Posterior vena cava (tissue), 2 donors: ENCODE results near the gene NDUFAF2. TPM values are rescaled to one million over a fixed set of nuclear protein-coding genes. Genes with fewer than 3 reads are reported as not detected.
"Not testable (repeated sequence)": the region's sequence is repeated elsewhere in the genome, so short reads cannot be mapped to it uniquely, and the experiment has no call there.

Experiments
- DNase-seq: peaks from one replicate; pipeline ENCODE4 v3.0.0-alpha.2; 2020; ENCODE audit warnings: low spot score
- intact Hi-C, 2 donors: fragments of 100-400 bp; cut with DNase I; formaldehyde crosslinking; loops; one replicate each; pipeline versions ENCODE4 v1.14.1 to v1.14.2; 2022 to 2023
- total RNA-seq, 2 donors: library from RNA; stranded (reverse); fragmentation: NEBNext Ultra II Directional; extraction: Animal tissue kit (Norgen Biotek cat#: 25700); gene quantifications; one replicate each; pipeline ENCODE4 v1.2.1, GENCODE V29; 2021
- donor health status: DM: yes; HTN: yes; CAD: no.
- donor health status: DM: yes; HTN: yes; CAD: no.

The NDUFAF2 gene
- total RNA-seq, 2 donors from 2014 or later = 28.3 to 45.0 TPM

- no peak for DNase-seq
- intact Hi-C loops = no loop called here
These were observed 144.3 kb downstream of the NDUFAF2 start for GRCh38 chr5:61089351-61089750.

- intact Hi-C loops, DNase-seq: not testable (repeated sequence)
These were observed 148.2 kb downstream of the NDUFAF2 start for GRCh38 chr5:61093046-61093771.

GRCh38 chr5:61097465-61097864 is 152.5 kb downstream of the NDUFAF2 start:
- intact Hi-C loops = no loop called here
- DNase-seq = no peak

GRCh38 chr5:61098251-61098995 is 153.4 kb downstream of the NDUFAF2 start:
- no peak for DNase-seq
- intact Hi-C loops = no loop called here

- intact Hi-C loops = no loop called here
- DNase-seq = no peak
These were observed 155.4 kb downstream of the NDUFAF2 start for GRCh38 chr5:61100437-61100836.

GRCh38 chr5:61114441-61114840 is 169.4 kb downstream of the NDUFAF2 start:
- DNase-seq = no peak
- intact Hi-C loops = loop anchor here in 1 of 2 donors (5.0 kb wide), 1 partner anchor 1003 kb away; no protein-coding TSS in a partner anchor

GRCh38 chr5:61115968-61116367 is 171.0 kb downstream of the NDUFAF2 start:
- intact Hi-C loops = no loop called here
- no peak for DNase-seq

GRCh38 chr5:61119066-61119465 is 174.1 kb downstream of the NDUFAF2 start:
- intact Hi-C loops = no loop called here
- no peak for DNase-seq

GRCh38 chr5:61120534-61120933 is 175.5 kb downstream of the NDUFAF2 start:
- no peak for DNase-seq
- intact Hi-C loops = no loop called here

GRCh38 chr5:61123145-61123544 is 178.1 kb downstream of the NDUFAF2 start:
- DNase-seq = no peak
- intact Hi-C loops = no loop called here

- DNase-seq = no peak
- intact Hi-C loops = no loop called here
These were observed 185.3 kb downstream of the NDUFAF2 start for GRCh38 chr5:61130289-61130688.

- intact Hi-C loops = no loop called here
- DNase-seq = no peak
These were observed 187.6 kb downstream of the NDUFAF2 start for GRCh38 chr5:61132559-61132958.

- DNase-seq = no peak
- intact Hi-C loops = no loop called here
These were observed 192.8 kb downstream of the NDUFAF2 start for GRCh38 chr5:61137835-61138234.

GRCh38 chr5:61139094-61139873 is 194.3 kb downstream of the NDUFAF2 start:
- intact Hi-C loops = no loop called here
- no peak for DNase-seq

GRCh38 chr5:61139931-61140330 is 194.9 kb downstream of the NDUFAF2 start:
- intact Hi-C loops = no loop called here
- peak; percentile 61 for DNase-seq

GRCh38 chr5:61141801-61142200 is 196.8 kb downstream of the NDUFAF2 start:
- intact Hi-C loops = no loop called here
- no peak for DNase-seq

GRCh38 chr5:61142391-61142790 is 197.4 kb downstream of the NDUFAF2 start:
- DNase-seq = no peak
- intact Hi-C loops = no loop called here

GRCh38 chr5:61142811-61143210 is 197.8 kb downstream of the NDUFAF2 start:
- intact Hi-C loops = no loop called here
- DNase-seq = no peak

GRCh38 chr5:61148515-61148914 is 203.5 kb downstream of the NDUFAF2 start:
- intact Hi-C loops = no loop called here
- DNase-seq = no peak

GRCh38 chr5:61151893-61152292 is 206.9 kb downstream of the NDUFAF2 start:
- intact Hi-C loops = no loop called here
- no peak for DNase-seq
